ENCODE data around the gene PTPRN2. TPM values are rescaled to one million over a fixed set of nuclear protein-coding genes. Genes with fewer than 3 reads are reported as not detected.
A peak's percentile ranks its signal among the peaks of the same experiment; 100 is the strongest.

Gene PTPRN2
- total RNA-seq, 1 donor from 2014 or later, result 32.2 TPM

DNA sequence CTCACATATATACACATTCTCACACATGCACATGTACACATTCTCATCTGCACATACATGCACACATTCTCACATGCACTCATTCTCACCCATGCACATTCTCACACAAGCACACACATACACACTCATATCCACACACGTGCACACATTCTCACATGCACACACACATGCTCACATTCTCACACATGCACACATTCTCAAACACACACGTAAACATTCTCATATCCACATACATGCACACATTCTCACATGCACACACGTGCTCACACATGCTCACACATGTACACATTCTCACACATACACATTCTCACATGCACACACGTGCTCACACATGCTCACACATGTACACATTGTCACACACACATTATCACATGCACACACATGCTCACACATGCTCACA lies 260.6 kb downstream of the PTPRN2 start:
- Mint-ChIP-seq H3K36me3 (ENCODE audit: low read depth) (peaks cover 6% of the 10 kb centered on the region), H3K9me3 (peaks cover 6% of the 10 kb centered on the region), H3K27ac (ENCODE audit: unreplicated experiment) (no peak overlapping the region), H3K27me3 (ENCODE audit: low read depth) (no peaks in the 10 kb centered on the region), H3K4me3 (no peak overlapping the region), H3K4me1 (peaks cover 54% of the 10 kb centered on the region)
- TF ChIP-seq, protein P1, sequence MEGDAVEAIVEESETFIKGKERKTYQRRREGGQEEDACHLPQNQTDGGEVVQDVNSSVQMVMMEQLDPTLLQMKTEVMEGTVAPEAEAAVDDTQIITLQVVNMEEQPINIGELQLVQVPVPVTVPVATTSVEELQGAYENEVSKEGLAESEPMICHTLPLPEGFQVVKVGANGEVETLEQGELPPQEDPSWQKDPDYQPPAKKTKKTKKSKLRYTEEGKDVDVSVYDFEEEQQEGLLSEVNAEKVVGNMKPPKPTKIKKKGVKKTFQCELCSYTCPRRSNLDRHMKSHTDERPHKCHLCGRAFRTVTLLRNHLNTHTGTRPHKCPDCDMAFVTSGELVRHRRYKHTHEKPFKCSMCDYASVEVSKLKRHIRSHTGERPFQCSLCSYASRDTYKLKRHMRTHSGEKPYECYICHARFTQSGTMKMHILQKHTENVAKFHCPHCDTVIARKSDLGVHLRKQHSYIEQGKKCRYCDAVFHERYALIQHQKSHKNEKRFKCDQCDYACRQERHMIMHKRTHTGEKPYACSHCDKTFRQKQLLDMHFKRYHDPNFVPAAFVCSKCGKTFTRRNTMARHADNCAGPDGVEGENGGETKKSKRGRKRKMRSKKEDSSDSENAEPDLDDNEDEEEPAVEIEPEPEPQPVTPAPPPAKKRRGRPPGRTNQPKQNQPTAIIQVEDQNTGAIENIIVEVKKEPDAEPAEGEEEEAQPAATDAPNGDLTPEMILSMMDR (conservative IDR thresholded peaks at IDR 0.05), result no peak
- no peak for DNase-seq (ENCODE audit: low read depth, low spot score)

DNA sequence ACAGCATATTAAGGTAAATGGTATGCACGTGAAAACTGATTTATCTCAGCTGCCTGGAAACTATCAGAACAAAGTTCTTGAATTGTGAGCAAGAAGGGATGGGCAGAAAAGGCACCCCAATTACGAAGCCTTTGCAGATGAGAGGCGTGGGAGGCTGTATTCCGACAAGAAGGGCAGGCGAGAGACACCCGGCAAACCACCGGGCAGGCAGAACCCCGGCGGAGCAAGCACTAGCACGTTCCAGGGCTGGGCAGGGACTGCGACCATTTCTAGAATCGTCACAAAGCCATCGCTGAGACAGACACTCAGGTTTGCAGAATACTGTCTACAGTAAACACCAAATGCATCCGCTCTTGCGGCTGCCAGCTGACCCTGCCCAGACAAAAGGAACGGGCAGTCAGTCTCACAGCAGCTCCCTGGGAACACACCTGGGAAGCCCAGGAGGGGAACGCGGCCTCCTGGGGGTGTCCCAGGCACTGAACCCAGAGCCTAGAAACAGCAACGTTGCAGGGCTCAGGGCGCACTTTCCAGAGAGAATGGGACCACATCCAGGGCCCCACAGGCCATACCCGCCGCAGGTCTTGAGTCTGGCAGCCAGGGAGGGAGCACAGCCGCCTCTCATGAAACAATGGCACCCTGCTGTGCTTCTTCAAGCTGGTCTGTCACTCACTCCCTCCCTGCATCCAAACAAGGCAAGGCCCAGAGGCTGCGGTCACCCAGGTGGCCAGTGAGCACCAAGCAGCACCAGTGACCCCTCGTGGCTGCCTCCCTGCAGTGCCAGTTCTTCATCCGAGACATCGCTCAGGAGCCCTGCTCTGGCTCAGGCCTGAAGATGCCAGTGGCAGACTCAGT lies 261.9 kb downstream of the PTPRN2 start:
- peak overlapping the region; percentile 35 for H3K27ac Mint-ChIP-seq (ENCODE audit: unreplicated experiment)
- peaks cover 60% of the 10 kb centered on the region for H3K4me1 Mint-ChIP-seq
- no peaks in the 10 kb centered on the region for H3K27me3 Mint-ChIP-seq (ENCODE audit: low read depth)
- TF ChIP-seq, protein P1 (conservative IDR thresholded peaks at IDR 0.05), result peak; percentile 79
- H3K36me3 Mint-ChIP-seq (ENCODE audit: low read depth), result no peaks in the 10 kb centered on the region
- no peaks in the 10 kb centered on the region for H3K9me3 Mint-ChIP-seq
- peak overlapping the region; percentile 35 for H3K4me3 Mint-ChIP-seq
- DNase-seq (ENCODE audit: low read depth, low spot score), result peak; percentile 87

DNA sequence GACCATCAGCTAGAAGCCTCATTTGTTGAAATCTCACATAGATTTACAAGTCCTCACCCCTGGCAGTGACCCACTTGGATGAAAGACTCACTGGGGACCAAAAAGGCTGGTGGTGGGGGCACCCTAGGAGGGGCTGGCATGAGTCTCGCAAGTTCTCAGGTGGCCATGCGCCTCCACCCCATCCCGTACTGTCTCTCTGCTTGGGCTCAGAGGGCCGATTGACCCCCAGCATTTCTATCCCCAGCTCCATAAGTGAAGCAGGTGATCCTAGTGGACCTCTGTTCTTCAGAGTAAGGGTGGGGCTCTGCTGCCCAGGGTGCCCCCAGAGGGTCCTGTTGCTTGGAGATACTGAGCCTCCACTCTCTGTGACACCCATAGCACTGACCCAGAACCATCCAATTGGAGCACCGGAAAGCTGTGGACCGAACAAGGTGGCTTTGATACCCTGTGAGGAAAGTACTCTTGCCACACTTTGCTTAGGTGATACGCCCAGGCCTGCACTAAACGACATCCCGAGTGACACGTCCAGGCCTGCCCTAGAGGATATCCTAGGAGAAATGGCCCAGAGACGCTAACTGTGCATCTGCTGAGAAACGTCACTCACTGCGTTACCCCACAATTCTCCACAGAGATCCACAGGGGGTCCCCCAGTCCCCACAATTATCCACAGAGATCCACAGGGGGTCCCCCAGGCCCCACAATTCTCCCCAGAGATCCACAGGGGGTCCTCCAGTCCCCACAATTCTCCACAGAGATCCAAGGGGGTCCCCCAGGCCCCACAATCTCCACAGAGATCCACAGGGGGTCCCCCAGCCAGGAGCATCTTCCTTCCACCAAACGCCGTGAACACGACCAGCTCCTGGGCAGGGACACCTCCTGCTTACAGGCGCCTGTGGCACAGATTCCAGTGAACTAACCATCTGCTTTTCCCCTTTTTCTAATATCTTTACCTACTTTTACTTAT lies 262.9 kb downstream of the PTPRN2 start:
- no peak overlapping the region for H3K27ac Mint-ChIP-seq (ENCODE audit: unreplicated experiment)
- TF ChIP-seq, protein P1 (conservative IDR thresholded peaks at IDR 0.05), result no peak
- H3K4me1 Mint-ChIP-seq, result peaks cover 64% of the 10 kb centered on the region
- H3K36me3 Mint-ChIP-seq (ENCODE audit: low read depth), result no peaks in the 10 kb centered on the region
- H3K9me3 Mint-ChIP-seq, result no peaks in the 10 kb centered on the region
- DNase-seq (ENCODE audit: low read depth, low spot score), result no peak
- H3K4me3 Mint-ChIP-seq, result no peak overlapping the region
- no peaks in the 10 kb centered on the region for H3K27me3 Mint-ChIP-seq (ENCODE audit: low read depth)

DNA sequence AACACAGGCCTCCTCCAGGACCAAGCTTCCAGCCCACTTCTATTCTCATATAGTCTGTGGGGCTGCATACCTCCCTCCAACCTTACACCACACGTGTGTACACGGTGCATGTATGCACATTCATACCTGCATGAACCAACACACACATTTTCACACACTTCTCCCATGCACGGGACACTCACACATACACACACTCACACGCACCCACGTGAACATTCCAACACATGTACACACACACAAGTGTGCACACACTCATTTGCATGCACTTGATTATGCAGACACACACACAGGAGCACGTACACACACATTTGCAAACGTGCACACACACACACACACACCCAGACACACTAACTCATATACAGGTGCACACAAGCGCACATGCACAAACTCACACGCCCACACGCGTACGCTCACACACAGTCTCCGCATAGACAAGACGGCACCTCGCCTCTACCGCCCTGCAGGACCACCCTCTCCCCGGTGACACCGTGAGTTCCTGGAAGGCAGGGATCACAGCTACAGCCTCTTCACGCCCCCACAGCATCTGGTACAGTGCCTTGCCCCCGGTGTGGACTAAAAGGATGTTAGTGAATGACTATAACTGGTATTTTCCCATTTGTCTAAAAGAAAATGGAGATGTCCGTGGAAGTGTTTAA lies 263.8 kb downstream of the PTPRN2 start:
- TF ChIP-seq, protein P1 (conservative IDR thresholded peaks at IDR 0.05), result no peak
- H3K27ac Mint-ChIP-seq (ENCODE audit: unreplicated experiment), result no peak overlapping the region
- H3K9me3 Mint-ChIP-seq, result no peaks in the 10 kb centered on the region
- no peak overlapping the region for H3K4me3 Mint-ChIP-seq
- H3K4me1 Mint-ChIP-seq, result peaks cover 64% of the 10 kb centered on the region
- no peak for DNase-seq (ENCODE audit: low read depth, low spot score)
- no peaks in the 10 kb centered on the region for H3K36me3 Mint-ChIP-seq (ENCODE audit: low read depth)
- no peaks in the 10 kb centered on the region for H3K27me3 Mint-ChIP-seq (ENCODE audit: low read depth)
